Kidney (tissue), 14 donors: Measurements from ENCODE around the gene PHACTR2. TPM values are rescaled to one million over a fixed set of nuclear protein-coding genes. Genes with fewer than 3 reads are reported as not detected.

ENCODE experiments used
- DNase-seq, 5 donors: peaks; one replicate each; pipeline ENCODE4 v3.0.0-alpha.2; 2013 to 2020
- FAIRE-seq: peaks from 2 replicates; lab custom pipeline; 2012; peaks lifted over from hg19 to GRCh38; lab: Jason Lieb, UNC
- H3K27ac ChIP-seq, 2 donors: one replicate each; pipeline ENCODE4 v1.7.0; 2013; ENCODE audit warnings: low read depth in 2 of 2, low read length in 2 of 2, inconsistent platforms in 1 of 2
- H3K27me3 ChIP-seq: one replicate; pipeline ENCODE4 v1.7.1; 2013; ENCODE audit warnings: low read length, inconsistent platforms; ENCODE audit not compliant: control insufficient read depth, insufficient read depth
- H3K36me3 ChIP-seq, 3 donors: one replicate each; pipeline versions ENCODE4 v1.7.0 to v1.7.1; 2013; ENCODE audit warnings: low read length in 3 of 3, control low read depth in 1 of 3, inconsistent platforms in 1 of 3; ENCODE audit not compliant: insufficient read depth in 3 of 3, control insufficient read depth in 2 of 3
- H3K4me1 ChIP-seq, 3 donors: one replicate each; pipeline versions ENCODE4 v1.7.0 to v1.7.1; 2013; ENCODE audit warnings: low read length in 3 of 3, inconsistent platforms in 1 of 3, low read depth in 1 of 3; ENCODE audit not compliant: control insufficient read depth in 2 of 3, insufficient read depth in 2 of 3
- H3K4me3 ChIP-seq, 3 donors: one replicate each; pipeline versions ENCODE4 v1.7.0 to v1.8.1; 2013; ENCODE audit warnings: low read length in 3 of 3, control low read depth in 1 of 3, inconsistent platforms in 1 of 3
- H3K9ac ChIP-seq, 3 donors: one replicate each; pipeline versions ENCODE4 v1.7.0 to v1.7.1; 2013; ENCODE audit warnings: low read length in 3 of 3, control low read depth in 1 of 3, inconsistent platforms in 1 of 3
- H3K9me3 ChIP-seq, 3 donors: one replicate each; pipeline versions ENCODE4 v1.7.0 to v1.7.1; 2013; ENCODE audit warnings: low read length in 3 of 3, control low read depth in 1 of 3, inconsistent platforms in 1 of 3; ENCODE audit not compliant: control insufficient read depth in 2 of 3, insufficient read depth in 1 of 3
- intact Hi-C: fragments of 100-400 bp; cut with DNase I; formaldehyde crosslinking; loops from one replicate; pipeline ENCODE4 v1.11.1; 2022
- polyA plus RNA-seq: library from polyadenylated mRNA; stranded (reverse); fragments of 350-450 nt; fragmentation: Illumina TruSeq; extraction: RNeasy Lipid Tissue Mini Kit (QIAGEN cat#74804); gene quantifications from one replicate; pipeline ENCODE4 v1.2.3, GENCODE V29; 2014; ENCODE audit warnings: low read depth, low replicate concordance; ENCODE audit not compliant: insufficient read depth
- total RNA-seq: library from RNA; stranded (reverse); fragmentation: NEBNext Ultra II Directional; extraction: Animal tissue kit (Norgen Biotek cat#: 25700); gene quantifications from one replicate; pipeline ENCODE4 v1.2.1, GENCODE V29; 2021
- TF ChIP-seq, protein P1 (sequence below): IDR thresholded peaks from 3 replicates; pipeline ENCODE4 v1.5.1; 2012; ENCODE audit warnings: mild to moderate bottlenecking, moderate library complexity, borderline replicate concordance; ENCODE audit not compliant: insufficient read depth; ENCODE audit errors: extremely low read depth
- donor health status: control.
- donor health status: control.
- donor health status: control.
- donor health status: control.
- donor health status: control.
- donor health status: DM: yes; HTN: yes; CAD: no.
- donor health status: Normal renal cell carcinoma (clear cell type).

Gene PHACTR2
- total and polyA plus RNA-seq, 2 donors from 2014 or later, result 3.5 to 56.1 TPM

DNA sequence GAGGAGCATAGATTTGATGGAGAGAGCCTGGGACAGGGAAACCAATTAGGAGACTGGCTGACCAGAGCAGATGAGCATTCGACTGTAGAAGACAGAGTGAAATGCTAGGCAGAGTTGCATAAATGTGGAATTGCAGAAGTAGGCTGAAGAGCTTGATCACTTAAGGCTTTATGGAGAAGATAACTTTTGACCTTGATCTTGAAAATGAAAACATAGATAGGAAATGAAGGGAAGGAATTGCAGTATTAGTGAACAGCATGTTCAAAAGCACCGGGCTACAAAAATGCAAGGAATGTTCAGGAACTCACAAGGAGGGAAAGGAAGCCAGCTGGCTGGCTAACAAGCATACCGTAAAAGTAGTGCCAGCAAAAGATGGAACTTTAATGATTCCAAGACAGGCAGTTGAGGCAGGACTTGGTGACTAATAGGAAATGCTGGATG is 144.8 kb downstream of the PHACTR2 start:
- TF ChIP-seq, protein P1, sequence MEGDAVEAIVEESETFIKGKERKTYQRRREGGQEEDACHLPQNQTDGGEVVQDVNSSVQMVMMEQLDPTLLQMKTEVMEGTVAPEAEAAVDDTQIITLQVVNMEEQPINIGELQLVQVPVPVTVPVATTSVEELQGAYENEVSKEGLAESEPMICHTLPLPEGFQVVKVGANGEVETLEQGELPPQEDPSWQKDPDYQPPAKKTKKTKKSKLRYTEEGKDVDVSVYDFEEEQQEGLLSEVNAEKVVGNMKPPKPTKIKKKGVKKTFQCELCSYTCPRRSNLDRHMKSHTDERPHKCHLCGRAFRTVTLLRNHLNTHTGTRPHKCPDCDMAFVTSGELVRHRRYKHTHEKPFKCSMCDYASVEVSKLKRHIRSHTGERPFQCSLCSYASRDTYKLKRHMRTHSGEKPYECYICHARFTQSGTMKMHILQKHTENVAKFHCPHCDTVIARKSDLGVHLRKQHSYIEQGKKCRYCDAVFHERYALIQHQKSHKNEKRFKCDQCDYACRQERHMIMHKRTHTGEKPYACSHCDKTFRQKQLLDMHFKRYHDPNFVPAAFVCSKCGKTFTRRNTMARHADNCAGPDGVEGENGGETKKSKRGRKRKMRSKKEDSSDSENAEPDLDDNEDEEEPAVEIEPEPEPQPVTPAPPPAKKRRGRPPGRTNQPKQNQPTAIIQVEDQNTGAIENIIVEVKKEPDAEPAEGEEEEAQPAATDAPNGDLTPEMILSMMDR, result no peak
- Histone ChIP-seq H3K27ac (no peak overlapping the region), H3K9ac (no peak overlapping the region), H3K36me3 (peaks cover 0 to 2% (median 0%) of the 10 kb centered on the region in 3 donors), H3K4me3 (no peak overlapping the region), H3K9me3 (no peaks in the 10 kb centered on the region), H3K4me1 (no peaks in the 10 kb centered on the region), H3K27me3 (no peaks in the 10 kb centered on the region)
- no peak for FAIRE-seq
- DNase-seq, result no peak
- intact Hi-C loops, result no loop called here

DNA sequence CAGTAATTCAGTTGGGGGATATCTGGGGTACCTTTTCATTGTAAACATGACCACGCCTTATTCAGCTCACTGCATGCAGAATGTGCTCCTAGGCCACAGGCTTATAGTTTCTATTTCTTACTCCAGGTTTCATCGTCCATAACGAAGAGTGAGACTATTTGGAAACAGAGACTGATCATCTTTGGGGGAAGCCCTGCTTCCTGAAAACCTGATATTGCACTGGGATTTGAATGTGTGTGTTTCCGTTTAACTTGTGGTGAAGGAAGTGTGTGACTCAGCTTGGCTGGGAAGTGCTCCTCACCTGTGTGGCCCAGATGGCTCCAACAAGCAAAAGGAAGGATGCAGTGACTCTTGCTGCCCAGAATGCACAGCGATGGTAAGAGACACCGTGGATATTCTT is 145.8 kb downstream of the PHACTR2 start:
- Histone ChIP-seq H3K27ac (no peak overlapping the region), H3K27me3 (no peaks in the 10 kb centered on the region), H3K4me3 (no peak overlapping the region), H3K9me3 (no peaks in the 10 kb centered on the region), H3K36me3 (no peaks in the 10 kb centered on the region), H3K4me1 (no peaks in the 10 kb centered on the region), H3K9ac (no peak overlapping the region)
- FAIRE-seq, result no peak
- intact Hi-C loops, result no loop called here
- TF ChIP-seq, protein P1, result no peak
- DNase-seq, result no peak

DNA sequence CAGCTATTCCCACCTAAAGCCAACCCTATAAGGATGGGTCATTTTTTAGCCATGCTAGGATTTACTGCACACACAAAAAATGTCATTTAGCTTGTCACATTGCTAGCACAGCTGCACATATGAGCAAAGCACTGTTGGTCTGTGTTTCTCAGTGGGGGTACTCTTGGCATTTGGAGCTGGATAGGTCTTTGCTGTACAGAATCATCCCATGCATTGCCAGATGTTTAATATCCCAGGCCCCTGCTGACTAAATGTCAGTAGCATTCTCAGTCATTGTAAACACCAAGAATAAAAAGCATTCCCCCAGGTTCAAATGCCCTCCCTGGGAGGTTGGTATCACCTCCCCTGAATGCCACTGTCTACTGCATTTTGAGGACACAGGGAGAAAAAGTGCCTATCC is 150.8 kb downstream of the PHACTR2 start:
- DNase-seq (no peak), FAIRE-seq (no peak)
- Histone ChIP-seq H3K36me3 (no peaks in the 10 kb centered on the region), H3K9ac (no peak overlapping the region), H3K27me3 (no peaks in the 10 kb centered on the region), H3K9me3 (no peaks in the 10 kb centered on the region), H3K27ac (no peak overlapping the region), H3K4me1 (no peaks in the 10 kb centered on the region), H3K4me3 (no peak overlapping the region)
- TF ChIP-seq, protein P1, result no peak
- intact Hi-C loops, result no loop called here

DNA sequence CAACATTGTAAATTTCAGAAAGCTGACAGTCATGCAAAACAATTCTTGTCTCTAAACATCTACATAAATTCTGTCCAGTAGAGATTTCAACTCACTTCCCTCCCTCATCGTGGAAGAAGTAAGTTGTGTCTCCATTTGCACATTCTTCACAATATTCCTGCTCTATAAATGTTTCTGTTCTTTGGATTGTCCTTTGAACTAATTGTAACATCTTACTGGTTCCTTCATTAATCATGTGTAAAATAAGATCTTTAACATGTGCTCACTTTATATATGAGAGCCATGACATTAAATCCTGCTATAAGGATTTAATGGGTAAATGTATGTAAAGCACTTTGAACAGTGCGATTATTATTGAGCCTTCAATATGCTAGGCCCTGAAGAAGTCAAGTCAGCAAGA is 158.4 kb downstream of the PHACTR2 start:
- H3K9me3 ChIP-seq, result no peaks in the 10 kb centered on the region
- no peak for FAIRE-seq

More for the DNA sequence above, 158.4 kb downstream of the PHACTR2 start:
- Histone ChIP-seq H3K4me3 (no peak overlapping the region), H3K9ac (no peak overlapping the region), H3K27ac (no peak overlapping the region), H3K27me3 (no peaks in the 10 kb centered on the region), H3K36me3 (no peaks in the 10 kb centered on the region), H3K4me1 (no peaks in the 10 kb centered on the region)
- no peak for DNase-seq
- TF ChIP-seq, protein P1, result no peak
- intact Hi-C loops, result no loop called here
